ENCODE results near the gene LHB.
"Not testable (repeated sequence)": the region's sequence is repeated elsewhere in the genome, so short reads cannot be mapped to it uniquely, and the experiment has no call there.

The LHB gene

GRCh38 chr19:49017041-49017665, at the start of gene LHB:
Gene LHB, minus strand, starts transcription at chr19:49017091. Its CDS starts 10 bp downstream, at chr19:49017081.
- DNase-seq, result no peak

- DNase-seq, result no peak
Measured at GRCh38 chr19:49065905-49066512, 49.1 kb upstream of the LHB start.

DNA sequence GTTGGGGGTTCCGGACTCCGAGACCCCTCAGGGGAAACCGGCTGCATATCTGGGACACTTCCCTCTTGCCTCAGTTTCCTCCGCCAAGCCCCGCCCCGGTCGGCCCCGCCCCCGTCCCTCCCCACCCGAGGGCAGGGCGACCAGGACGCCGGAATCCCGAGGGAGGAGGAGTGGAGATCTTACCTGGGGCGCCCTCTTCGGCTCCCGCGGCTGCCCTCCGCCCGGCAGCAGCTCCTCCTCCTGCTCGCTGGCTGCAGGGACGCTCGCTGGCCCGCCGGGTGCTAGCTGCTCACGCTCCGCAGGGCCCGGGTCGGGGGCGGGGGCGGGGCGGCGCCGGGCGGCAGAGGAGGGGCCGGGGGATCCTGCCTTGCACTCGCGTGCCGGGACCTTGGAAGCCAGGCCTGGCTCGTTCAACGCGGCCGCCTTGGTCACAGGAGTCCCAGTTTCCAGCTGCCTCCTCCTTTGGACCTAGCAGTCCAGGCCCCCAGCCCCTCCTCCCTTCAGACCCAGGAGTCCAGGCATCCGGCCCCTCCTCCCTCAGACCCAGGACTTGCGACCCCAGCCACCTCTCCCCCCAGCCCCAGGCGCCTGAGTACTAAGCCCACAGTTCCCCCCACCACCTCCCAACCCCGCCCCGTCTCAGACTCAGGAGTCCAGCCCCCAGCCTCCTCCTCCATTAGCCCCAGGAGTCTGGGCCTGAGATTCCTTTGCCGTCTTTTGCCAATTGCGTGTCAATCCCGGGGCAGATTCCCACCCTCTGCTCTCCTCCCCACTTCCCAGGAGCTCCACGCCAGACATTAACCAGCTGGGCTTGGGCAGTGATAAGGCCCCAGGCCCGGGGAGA, 48.1 kb upstream of the LHB start, which contains the start of gene NTF4:
TSS of gene NTF4 (minus strand) at position 51 of the 844 bp plus-strand sequence. CDS start 2,821 bp downstream, outside the sequence.
- peak; percentile 52 for DNase-seq

GRCh38 chr19:49064029-49064629, 47.2 kb upstream of the LHB start:
- no peak for DNase-seq

DNA sequence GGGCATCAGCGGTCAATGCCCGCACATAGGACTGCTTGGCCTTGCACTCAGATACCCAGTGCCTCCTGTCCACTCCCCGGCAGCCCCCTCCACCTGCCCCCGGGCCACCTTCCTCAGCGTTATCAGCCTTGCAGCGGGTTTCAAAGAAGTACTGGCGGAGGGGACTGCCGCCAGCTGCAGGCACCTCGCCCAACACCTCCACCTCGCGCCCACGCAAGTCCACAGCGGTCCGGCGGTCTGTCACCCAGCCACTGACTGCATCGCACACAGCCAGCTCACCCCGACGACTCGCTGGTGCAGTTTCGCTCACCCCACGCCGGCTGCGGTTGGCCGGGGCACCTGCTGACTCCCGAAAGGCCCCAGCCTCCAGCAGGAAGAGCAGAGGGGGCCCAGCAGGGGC, 44.6 kb upstream of the LHB start:
- DNase-seq, result no peak

- DNase-seq, result no peak
Measured at GRCh38 chr19:49061000-49061399, 44.1 kb upstream of the LHB start.

DNA sequence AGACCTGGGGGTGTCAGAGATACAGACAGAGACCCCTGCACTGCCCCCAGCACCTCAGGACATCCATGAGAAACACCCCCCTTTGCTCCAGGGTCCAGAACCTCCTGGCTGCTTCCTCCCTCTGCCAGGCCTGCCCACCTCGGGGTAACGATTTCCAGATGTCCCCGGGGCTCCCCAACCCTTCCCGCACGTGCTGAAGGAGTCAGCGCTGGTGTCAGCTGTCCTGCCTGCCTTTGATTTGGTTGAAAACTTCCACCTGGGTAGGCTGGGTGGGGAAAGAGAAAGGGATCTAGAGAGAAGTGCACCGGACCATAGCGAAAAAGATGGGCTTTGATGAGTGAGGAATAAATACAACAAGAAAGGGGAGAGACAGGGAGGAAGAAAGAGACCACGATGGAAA, 42.2 kb upstream of the LHB start:
- no peak for DNase-seq

DNA sequence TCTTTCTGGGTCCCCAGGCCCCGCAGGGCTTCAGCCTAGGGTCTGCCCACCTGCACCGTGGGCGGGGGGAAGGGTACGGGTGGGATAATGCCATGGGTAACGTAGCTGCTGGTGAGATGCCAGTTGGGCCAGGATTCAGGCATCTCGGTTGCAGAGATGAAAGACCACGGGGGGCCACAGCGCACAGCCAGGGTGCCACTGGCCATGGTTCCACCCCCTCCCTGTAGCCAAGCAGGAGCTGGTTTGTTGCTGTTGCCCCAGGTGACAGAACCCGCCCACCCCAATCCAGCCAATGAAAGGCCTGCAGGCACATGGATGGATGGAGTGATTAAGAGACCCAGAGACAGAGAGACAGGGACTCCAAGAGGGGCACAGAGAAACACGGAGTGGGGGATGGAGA, 41.7 kb upstream of the LHB start:
- DNase-seq, result peak; percentile 23

GRCh38 chr19:49057636-49058234, 40.8 kb upstream of the LHB start, which contains the start of gene CGB7:
Gene CGB7, minus strand, starts transcription at chr19:49057749. Its CDS starts 2,374 bp downstream, at chr19:49055375.
- DNase-seq, result peak; percentile 58

GRCh38 chr19:49056902-49057596, 40.2 kb upstream of the LHB start:
- not testable (repeated sequence) for DNase-seq

DNA sequence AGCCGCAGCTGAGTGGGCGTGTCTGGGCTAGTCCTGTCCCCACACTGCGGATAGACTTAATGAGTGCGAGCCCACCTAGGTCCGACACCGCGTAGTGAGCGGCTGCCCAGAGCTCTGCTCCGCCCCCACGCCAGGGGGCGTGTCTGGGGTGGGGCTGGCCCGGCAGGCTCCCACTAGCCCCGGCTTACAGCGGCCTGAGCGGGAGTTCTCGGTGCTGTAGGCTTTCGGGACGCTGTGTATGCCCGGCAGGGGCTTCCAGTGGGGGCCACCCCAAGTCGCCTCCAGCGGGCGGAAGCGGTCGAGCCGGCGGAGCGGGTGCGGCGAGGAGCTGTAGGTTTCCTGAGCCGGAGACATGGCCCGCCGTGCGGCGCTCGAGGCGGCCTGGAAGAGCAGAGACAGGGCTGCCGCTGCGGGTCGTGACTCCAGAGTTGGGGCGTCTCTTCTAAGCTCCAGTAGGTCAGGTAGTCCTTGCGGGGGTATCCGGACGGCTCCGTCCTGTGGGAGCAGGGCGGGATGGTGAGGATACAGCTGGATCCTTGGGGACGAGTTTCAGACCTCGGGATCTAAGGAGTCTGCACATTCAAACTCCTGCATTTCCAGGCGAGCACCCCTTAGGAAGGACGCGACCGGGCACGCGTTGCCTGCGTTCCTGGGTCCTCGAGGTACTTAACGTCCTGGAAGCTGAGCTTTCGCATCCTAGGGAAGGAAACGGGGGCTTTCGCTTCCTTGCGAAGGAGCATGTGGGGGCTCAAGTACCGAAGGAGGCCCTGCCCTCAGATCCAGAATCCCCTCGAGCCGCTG, 39.4 kb upstream of the LHB start:
- peak; percentile 68 for DNase-seq

- DNase-seq, result not testable (repeated sequence)
Measured at GRCh38 chr19:49050376-49051033, 33.6 kb upstream of the LHB start.

GRCh38 chr19:49049834-49050233, 32.9 kb upstream of the LHB start:
- not testable (repeated sequence) for DNase-seq

DNA sequence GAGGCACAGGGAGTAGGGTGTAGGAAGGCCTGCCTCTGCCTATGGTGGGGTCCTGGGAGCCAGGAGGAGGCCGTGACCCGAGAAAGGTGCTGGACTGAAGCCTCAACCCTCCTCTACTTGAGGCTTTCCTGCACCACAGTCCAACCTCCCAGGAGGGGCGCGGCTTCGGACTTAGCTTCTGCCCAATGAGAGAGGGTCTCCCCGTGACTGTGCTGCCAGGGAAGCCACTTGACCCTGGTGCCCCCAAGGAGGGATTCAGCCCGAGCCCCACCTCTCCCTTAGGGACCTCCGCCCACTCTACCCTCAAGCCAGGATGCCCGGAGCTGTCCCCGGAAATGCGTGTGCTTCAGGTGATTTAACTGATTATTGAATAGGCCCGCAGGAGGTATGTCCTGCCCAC, 32.1 kb upstream of the LHB start, which contains the start of gene CGB8:
TSS of gene CGB8 (minus strand) at position 101 of the 400 bp plus-strand sequence. CDS start 372 bp downstream, outside the sequence.
- not testable (repeated sequence) for DNase-seq

GRCh38 chr19:49043548-49043947, 26.7 kb upstream of the LHB start, which contains the start of gene CGB5:
Gene CGB5, plus strand, starts transcription at chr19:49043848. Its CDS starts 362 bp downstream, at chr19:49044210.
- DNase-seq, result peak; percentile 18

GRCh38 chr19:49042666-49043065, 25.8 kb upstream of the LHB start:
- DNase-seq, result not testable (repeated sequence)

DNA sequence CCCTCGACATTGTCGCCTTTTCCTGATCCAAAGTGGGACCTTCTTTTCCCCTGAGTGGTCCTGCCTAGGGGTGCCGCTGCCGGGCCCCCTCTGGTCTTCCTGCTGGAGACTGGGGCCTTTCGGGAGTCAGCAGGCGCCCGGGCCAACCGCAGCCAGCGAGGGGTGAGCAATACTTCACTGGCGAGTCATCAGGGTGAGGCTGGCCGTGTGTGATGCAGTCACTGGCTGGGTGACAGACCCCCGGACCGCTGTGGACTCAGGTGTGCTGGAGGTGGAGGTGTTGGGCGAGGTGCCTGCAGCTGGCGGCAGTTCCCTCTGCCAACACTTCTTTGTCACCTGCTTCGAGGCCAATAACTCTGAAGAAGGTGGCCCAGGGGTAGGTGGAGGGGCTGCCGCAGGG, 25.3 kb upstream of the LHB start:
- DNase-seq, result no peak

- not testable (repeated sequence) for DNase-seq
Measured at GRCh38 chr19:49039736-49040135, 22.8 kb upstream of the LHB start.

DNA sequence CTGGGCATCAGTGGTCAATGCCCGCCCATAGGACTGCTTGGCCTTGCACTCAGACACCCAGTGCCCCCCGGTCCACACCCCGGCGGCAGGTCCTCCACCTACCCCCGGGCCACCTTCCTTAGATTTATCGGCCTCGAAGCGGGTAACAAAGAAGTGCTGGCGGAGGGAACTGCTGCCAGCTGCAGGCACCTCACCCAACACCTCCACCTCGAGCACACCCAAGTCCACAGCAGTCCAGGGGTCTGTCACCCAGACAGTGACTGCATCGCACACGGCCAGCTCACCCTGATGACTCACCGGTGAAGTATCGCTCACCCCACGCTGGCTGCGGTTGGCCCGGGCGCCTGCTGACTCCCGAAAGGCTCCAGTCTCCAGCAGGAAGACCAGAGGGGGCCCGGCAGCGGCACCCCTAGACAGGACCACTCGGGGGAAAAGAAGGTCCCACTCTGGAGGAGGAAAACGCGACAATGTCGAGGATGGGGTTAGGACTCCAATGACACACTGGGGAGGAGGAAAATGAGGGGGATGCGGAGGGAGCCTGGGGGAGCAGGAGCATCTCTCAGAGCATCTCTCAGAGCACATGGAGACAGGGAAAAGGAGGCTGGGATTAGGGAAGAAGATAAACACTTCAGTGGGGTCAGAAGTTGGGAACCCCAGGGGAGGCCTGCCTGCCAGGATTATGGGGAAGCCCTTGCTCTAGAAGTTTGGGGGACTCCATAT, 21.8 kb upstream of the LHB start:
- not testable (repeated sequence) for DNase-seq

DNA sequence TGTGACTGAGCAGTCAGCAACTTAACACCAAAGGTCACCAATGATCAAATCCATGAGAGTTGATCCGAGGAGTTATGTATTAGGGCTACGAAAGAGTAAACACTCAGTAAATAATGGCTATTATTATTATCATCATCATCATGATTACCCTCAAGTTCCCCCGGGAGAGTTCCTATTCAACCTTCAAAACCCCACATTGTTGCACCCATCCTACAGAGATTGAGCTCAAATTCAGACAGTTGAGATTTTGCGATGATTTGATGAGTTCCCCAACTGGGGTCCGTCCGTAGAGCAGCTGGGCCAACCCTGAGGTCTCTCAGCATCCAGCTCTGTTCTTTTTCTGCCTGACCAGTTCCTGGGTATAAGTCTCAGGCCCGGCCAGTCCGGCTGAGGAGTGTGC, 21.2 kb upstream of the LHB start:
- not testable (repeated sequence) for DNase-seq
